Adipose tissue (tissue), 3 donors: ENCODE data around the gene C3AR1. TPM values are rescaled to one million over a fixed set of nuclear protein-coding genes. Genes with fewer than 3 reads are reported as not detected.
"Not testable (repeated sequence)": the region's sequence is repeated elsewhere in the genome, so short reads cannot be mapped to it uniquely, and the experiment has no call there.

Experiments used
- H3K27ac ChIP-seq: one replicate; pipeline ENCODE4 v1.5.1; 2013; ENCODE audit warnings: low read depth, low read length
- WGBS, 3 donors: extraction: QIAGEN DNeasy Blood & Tissue Kit; methylation state at CpG; one replicate each; pipeline ENCODE4 v1.1.7; 2013; 5-methylcytosine and 5-hydroxymethylcytosine counted together
- polyA plus RNA-seq, 3 donors: library from polyadenylated mRNA; stranded (reverse); fragments of 200-250 nt; gene quantifications; one replicate each; pipeline ENCODE4 v1.2.3, GENCODE V29; 2013
- donor health status: healthy with polysubstance abuse.
- donor health status: Bipolar disorder and iron deficiency.
- donor health status: healthy.

Gene C3AR1
- polyA plus RNA-seq, 3 donors, result 1.9 to 15.2 (median 14.5) TPM

- 3 to 9% (median 8%) methylated on average over 14 to 17 of the region's 17 CpGs for WGBS, 3 donors
These were observed 32.8 kb downstream of the C3AR1 start for GRCh38 chr12:8033153-8034044.

GRCh38 chr12:8032242-8033152 lies 33.7 kb downstream of the C3AR1 start, which contains the start of gene FOXJ2:
Gene FOXJ2 (plus strand): TSS chr12:8032716. CDS start chr12:8039833, 7,117 bp downstream.
- H3K27ac ChIP-seq, result peak within 1 kb of the TSS; percentile 73
- WGBS, 3 donors, result 0 to 1% (median 0%) methylated on average over 62 to 87 of the region's 93 CpGs

More at GRCh38 chr12:8033153-8034044, 32.8 kb downstream of the C3AR1 start:
- H3K27ac ChIP-seq, result peak overlapping the region; percentile 49

GRCh38 chr12:8031872-8032241 lies 34.3 kb downstream of the C3AR1 start:
- 30 to 52% (median 40%) methylated on average over 5 of the region's 5 CpGs for WGBS, 3 donors

GRCh38 chr12:8031017-8031416 lies 35.1 kb downstream of the C3AR1 start:
- not testable (repeated sequence) for H3K27ac ChIP-seq
- WGBS, 3 donors, result 95 to 99% (median 96%) methylated on average over 22 to 23 of the region's 23 CpGs

More at GRCh38 chr12:8031872-8032241, 34.3 kb downstream of the C3AR1 start:
- H3K27ac ChIP-seq, result no peak overlapping the region

- 76 to 86% (median 81%) methylated on average over 3 of the region's 3 CpGs for WGBS, 3 donors
- no peak overlapping the region for H3K27ac ChIP-seq
These were observed 36.0 kb downstream of the C3AR1 start for GRCh38 chr12:8030189-8030588.

GRCh38 chr12:8028267-8028666 lies 37.9 kb downstream of the C3AR1 start:
- H3K27ac ChIP-seq, result no peak overlapping the region
- WGBS, 3 donors, result 96 to 98% (median 96%) methylated on average over 15 of the region's 15 CpGs

GRCh38 chr12:8027856-8028255 lies 38.3 kb downstream of the C3AR1 start:
- no peak overlapping the region for H3K27ac ChIP-seq
- 65 to 75% (median 67%) methylated on average over 5 of the region's 5 CpGs for WGBS, 3 donors

- peak overlapping the region; percentile 100 for H3K27ac ChIP-seq
- 0% methylated on average over 27 of the region's 27 CpGs for WGBS, 3 donors
These were observed 39.8 kb downstream of the C3AR1 start for GRCh38 chr12:8026291-8026900.

GRCh38 chr12:8018666-8019581 lies 47.2 kb downstream of the C3AR1 start:
- 2 to 3% (median 2%) methylated on average over 58 of the region's 58 CpGs for WGBS, 3 donors
- no peak overlapping the region for H3K27ac ChIP-seq

- H3K27ac ChIP-seq, result not testable (repeated sequence)
- WGBS, 3 donors, result 56 to 67% (median 65%) methylated on average over 16 of the region's 16 CpGs
These were observed 47.9 kb downstream of the C3AR1 start for GRCh38 chr12:8018213-8018612.

GRCh38 chr12:8014836-8015235 lies 51.3 kb downstream of the C3AR1 start:
- WGBS, 3 donors, result 51 to 62% (median 55%) methylated on average over 18 of the region's 18 CpGs
- no peak overlapping the region for H3K27ac ChIP-seq

GRCh38 chr12:8012651-8013309 lies 53.4 kb downstream of the C3AR1 start:
- no peak overlapping the region for H3K27ac ChIP-seq
- WGBS, 3 donors, result 85 to 87% (median 86%) methylated on average over 7 of the region's 7 CpGs

- no peak overlapping the region for H3K27ac ChIP-seq
- WGBS, 3 donors, result 71 to 87% (median 86%) methylated on average over 7 of the region's 7 CpGs
These were observed 54.8 kb downstream of the C3AR1 start for GRCh38 chr12:8011331-8011730.
